Measurements from ENCODE around the gene TIMM44. TPM values are rescaled to one million over a fixed set of nuclear protein-coding genes. Genes with fewer than 3 reads are reported as not detected.

The TIMM44 gene
- polyA plus RNA-seq, 1 of the 3 experiments (the other 2 are of a cell fraction), result 49.7 TPM

- no peak for TF ChIP-seq SIN3A (IDR thresholded peaks at IDR 0.05; ENCODE audit: borderline replicate concordance, low read depth, low read length)
Measured at GRCh38 chr19:7982103-7982502, 38.6 kb upstream of the TIMM44 start (continued).

GRCh38 chr19:7981661-7982060, 38.2 kb upstream of the TIMM44 start:
- Histone ChIP-seq H3F3A (replicated peaks; ENCODE audit: insufficient read depth) (no peaks in the 10 kb centered on the region), H3K4me3 (ENCODE audit: low read depth in 2 of 2, low read length in 1 of 2) (no peak overlapping the region), H3K79me2 (ENCODE audit: insufficient read depth) (peaks cover 59% of the 10 kb centered on the region), H4K20me1 (ENCODE audit: insufficient read depth) (peaks cover 62% of the 10 kb centered on the region), H3K9ac (no peak overlapping the region), H3K4me1 (ENCODE audit: control insufficient read depth in 1 of 2, insufficient read depth in 2 of 2, low read depth in 1 of 2, low read length in 1 of 2) (peaks cover 0 to 3% of the 10 kb centered on the region in 2 experiments; a peak in 1 of 4 replicates), H3K4me2 (no peak overlapping the region), H3K9me3 (no peaks in the 10 kb centered on the region), H3K27me3 (ENCODE audit: insufficient read depth) (no peaks in the 10 kb centered on the region), H3K36me3 (replicated peaks in 1 of 2; ENCODE audit: control insufficient read depth in 1 of 2, insufficient read depth in 2 of 2, low read length in 1 of 2) (peaks cover 7 to 83% of the 10 kb centered on the region in 2 experiments), H3K27ac (ENCODE audit: low read depth in 2 of 2, low read length in 1 of 2) (no peak overlapping the region), H3K9me2 (no peaks in the 10 kb centered on the region), H2AFZ (ENCODE audit: low read depth) (no peak overlapping the region)
- TF ChIP-seq MAX (IDR thresholded peaks at IDR 0.05; ENCODE audit: low read depth) (no peak), EP300 (IDR thresholded peaks at IDR 0.05; ENCODE audit: borderline replicate concordance in 1 of 2, low read depth in 1 of 2, low read length in 1 of 2) (no peak), MEF2A (IDR thresholded peaks at IDR 0.05; ENCODE audit: borderline replicate concordance, low read depth) (no peak), USF1 (IDR thresholded peaks at IDR 0.05; ENCODE audit: borderline replicate concordance, low read depth) (no peak), NFIC (IDR thresholded peaks at IDR 0.05; ENCODE audit: borderline replicate concordance) (no peak), REST (IDR thresholded peaks at IDR 0.05; ENCODE audit: low read depth, low read length) (no peak), YY1 (IDR thresholded peaks at IDR 0.05; ENCODE audit: low read depth) (no peak), ZBTB33 (IDR thresholded peaks at IDR 0.05; ENCODE audit: borderline replicate concordance, low read depth) (no peak), SIN3A (IDR thresholded peaks at IDR 0.05; ENCODE audit: borderline replicate concordance, low read depth, low read length) (no peak), FOXJ3 (CRISPR knock-in tag; IDR thresholded peaks at IDR 0.05) (no peak), USF2 (IDR thresholded peaks at IDR 0.05; ENCODE audit: borderline replicate concordance, low read depth, low read length) (no peak), RFX5 (IDR thresholded peaks at IDR 0.05; ENCODE audit: low read length) (no peak), RAD21 (IDR thresholded peaks at IDR 0.05; ENCODE audit: low read length) (no peak), RXRA (IDR thresholded peaks at IDR 0.05; ENCODE audit: borderline replicate concordance, low read depth) (no peak), GATA2 (CRISPR knock-in tag; IDR thresholded peaks at IDR 0.05) (no peak)
- DNase-seq, result no peak
- POLR2A ChIA-PET, result no interaction called here
- 97% methylated on average over 7 of the region's 7 CpGs for WGBS (ENCODE audit: low lambda C conversion rate)
- CTCF ChIA-PET, result interaction anchor here (1.5 to 3.8 kb wide), 2 partner anchors 11 to 21 kb away, joined by 5 to 18 read pairs; no protein-coding TSS in a partner anchor

Measured in SK-N-SH (cell line).